Activated T-cell treated with anti-CD3 and anti-CD28 coated beads, Interleukin-2, amount 50 U/mL, for 72 hours (primary cell): ENCODE results near the gene RFX4. TPM values are rescaled to one million over a fixed set of nuclear protein-coding genes. Genes with fewer than 3 reads are reported as not detected.

Source experiments
- ATAC-seq, 2 donors: fragments of 150-1000 bp; cut with Tn5 transposase; replicated peaks in 1 of 2; 2 replicates each; pipeline ENCODE4 v1.10.0; 2021; ENCODE audit warnings: moderate library complexity in 2 of 2, mild to moderate bottlenecking in 1 of 2
- DNase-seq, 2 donors: peaks; one replicate each; pipeline ENCODE4 v3.0.0; 2021 to 2022; ENCODE audit warnings: mixed read lengths in 1 of 2
- H3K27ac Mint-ChIP-seq: one replicate; pipeline ENCODE4 v1.8.0; 2022; ENCODE audit warnings: mild to moderate bottlenecking, moderate library complexity, mixed read lengths
- H3K27me3 Mint-ChIP-seq: one replicate; pipeline ENCODE4 v1.8.0; 2022; ENCODE audit warnings: low read depth, mixed read lengths
- H3K36me3 Mint-ChIP-seq, 2 donors: one replicate each; pipeline ENCODE4 v1.8.0; 2022; ENCODE audit warnings: mixed read lengths in 2 of 2, mild to moderate bottlenecking in 1 of 2; ENCODE audit not compliant: insufficient read depth in 2 of 2
- H3K4me1 Mint-ChIP-seq: one replicate; pipeline ENCODE4 v1.8.0; 2022; ENCODE audit warnings: low read depth, mixed read lengths
- H3K4me3 Mint-ChIP-seq, 2 donors: one replicate each; pipeline ENCODE4 v1.8.0; 2022; ENCODE audit warnings: mild to moderate bottlenecking in 2 of 2, mixed read lengths in 2 of 2, moderate library complexity in 2 of 2
- H3K9me3 Mint-ChIP-seq, 2 donors: one replicate each; pipeline ENCODE4 v1.8.0; 2022; ENCODE audit warnings: mixed read lengths in 2 of 2
- total RNA-seq, 2 donors: library from RNA; stranded (reverse); gene quantifications; one replicate each; pipeline ENCODE4 v1.2.3, GENCODE V29; 2022

Gene RFX4
- total RNA-seq, 2 donors from 2014 or later, result not detected

- peak in 1 of 2 donors; percentile 27 for ATAC-seq
- no peak for DNase-seq
- peak overlapping the region; percentile 69 to 89 for H3K4me3 Mint-ChIP-seq
Observed at GRCh38 chr12:106584104-106585064, 1.6 kb downstream of the RFX4 start.

GRCh38 chr12:106585105-106585520 is 2.3 kb downstream of the RFX4 start:
- peaks cover 75% of the 10 kb centered on the region for H3K27me3 Mint-ChIP-seq
- no peak overlapping the region for H3K27ac Mint-ChIP-seq
- H3K4me1 Mint-ChIP-seq, result peaks cover 37% of the 10 kb centered on the region
- no peaks in the 10 kb centered on the region for H3K9me3 Mint-ChIP-seq
- H3K36me3 Mint-ChIP-seq, result peaks cover 0 to 2% of the 10 kb centered on the region in 2 donors
- H3K4me3 Mint-ChIP-seq, result peak overlapping the region; percentile 49 to 58
- DNase-seq (no peak), ATAC-seq (no peak)

More at GRCh38 chr12:106584104-106585064, 1.6 kb downstream of the RFX4 start:
- H3K27me3 Mint-ChIP-seq, result peaks cover 78% of the 10 kb centered on the region
- H3K4me1 Mint-ChIP-seq, result peaks cover 39% of the 10 kb centered on the region
- peaks cover 0 to 2% of the 10 kb centered on the region in 2 donors for H3K36me3 Mint-ChIP-seq
- H3K9me3 Mint-ChIP-seq, result no peaks in the 10 kb centered on the region
- no peak overlapping the region for H3K27ac Mint-ChIP-seq

DNA sequence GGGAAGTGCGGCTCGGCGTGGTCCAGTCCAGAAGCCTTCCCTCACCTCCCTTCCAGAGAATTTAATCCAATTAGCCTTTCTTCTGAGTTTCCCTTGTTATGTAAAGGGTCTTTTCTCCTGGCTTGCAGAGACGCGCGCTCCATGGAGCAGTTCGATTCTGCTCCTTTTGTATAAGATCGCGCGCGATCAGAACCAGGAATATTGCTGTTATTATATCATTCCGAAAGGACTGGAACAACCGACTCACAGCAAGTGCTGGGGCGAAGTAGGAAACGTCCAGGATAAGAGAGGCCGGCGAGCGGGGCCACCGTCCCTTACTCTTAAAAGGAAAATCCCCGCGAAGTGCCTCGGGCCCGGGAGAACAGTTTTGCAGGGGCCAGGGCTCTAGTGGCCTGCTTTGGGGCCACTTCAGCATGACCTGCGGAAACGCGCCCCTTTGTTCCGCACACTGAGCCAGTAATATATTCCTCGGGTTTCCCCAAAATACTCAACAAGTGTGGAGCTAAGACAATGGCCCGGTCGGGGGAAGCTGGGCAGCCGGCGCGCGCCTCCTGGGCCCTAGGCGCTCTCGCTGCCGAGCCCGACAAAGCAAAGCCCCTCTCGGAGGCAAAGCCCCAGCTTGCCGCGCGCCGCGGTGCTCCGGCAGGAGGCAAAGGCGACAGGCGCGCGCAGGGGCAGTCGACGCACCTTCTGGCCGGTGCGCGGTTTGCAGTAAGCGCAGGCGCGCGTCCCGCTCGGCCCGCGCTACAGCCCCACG is 2.9 kb downstream of the RFX4 start:
- H3K4me1 Mint-ChIP-seq, result peaks cover 35% of the 10 kb centered on the region
- no peaks in the 10 kb centered on the region for H3K9me3 Mint-ChIP-seq
- no peak overlapping the region for H3K27ac Mint-ChIP-seq
- ATAC-seq (no peak), DNase-seq (no peak)
- peaks cover 75% of the 10 kb centered on the region for H3K27me3 Mint-ChIP-seq
- H3K4me3 Mint-ChIP-seq, result peak overlapping the region; percentile 49 to 58
- peaks cover 0 to 2% of the 10 kb centered on the region in 2 donors for H3K36me3 Mint-ChIP-seq

DNA sequence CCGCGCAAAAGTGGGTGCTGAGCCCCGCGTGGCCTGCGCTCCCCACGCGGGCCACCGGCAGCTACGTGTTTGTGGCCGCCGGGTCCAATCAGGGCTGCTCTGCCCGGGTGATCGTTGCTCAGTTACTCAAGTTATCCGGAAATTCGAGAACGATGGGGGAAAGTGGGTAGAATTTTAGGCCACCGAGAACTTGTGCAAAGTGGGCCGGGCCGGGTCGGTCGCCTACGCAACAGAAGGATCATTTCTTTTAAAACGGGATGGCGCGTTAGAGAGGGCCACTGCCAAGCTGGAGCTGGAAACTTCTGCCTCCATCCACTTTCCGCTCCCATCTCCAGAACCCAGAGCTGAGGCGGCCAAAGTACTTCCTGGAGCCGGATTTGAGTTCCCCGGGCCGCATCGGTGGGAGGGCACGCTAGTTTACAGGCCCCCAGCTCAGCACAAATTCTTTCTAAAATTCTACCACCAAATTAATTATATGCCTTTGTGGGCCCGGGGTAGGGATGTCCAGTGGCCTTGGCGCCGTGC is 3.5 kb downstream of the RFX4 start:
- ATAC-seq, result no peak

GRCh38 chr12:106586803-106587684 is 4.2 kb downstream of the RFX4 start:
- Mint-ChIP-seq H3K36me3 (peaks cover 0 to 2% of the 10 kb centered on the region in 2 donors), H3K27ac (no peak overlapping the region), H3K4me3 (peak overlapping the region; percentile 49 to 58), H3K27me3 (peaks cover 68% of the 10 kb centered on the region), H3K9me3 (no peaks in the 10 kb centered on the region), H3K4me1 (peaks cover 31% of the 10 kb centered on the region)
- DNase-seq (no peak), ATAC-seq (no peak)

More for the DNA sequence above, 3.5 kb downstream of the RFX4 start:
- Mint-ChIP-seq H3K9me3 (no peaks in the 10 kb centered on the region), H3K27ac (no peak overlapping the region), H3K36me3 (peaks cover 0 to 2% of the 10 kb centered on the region in 2 donors), H3K4me1 (peaks cover 35% of the 10 kb centered on the region), H3K4me3 (peak overlapping the region; percentile 49 to 58), H3K27me3 (peaks cover 73% of the 10 kb centered on the region)
- DNase-seq, result no peak

DNA sequence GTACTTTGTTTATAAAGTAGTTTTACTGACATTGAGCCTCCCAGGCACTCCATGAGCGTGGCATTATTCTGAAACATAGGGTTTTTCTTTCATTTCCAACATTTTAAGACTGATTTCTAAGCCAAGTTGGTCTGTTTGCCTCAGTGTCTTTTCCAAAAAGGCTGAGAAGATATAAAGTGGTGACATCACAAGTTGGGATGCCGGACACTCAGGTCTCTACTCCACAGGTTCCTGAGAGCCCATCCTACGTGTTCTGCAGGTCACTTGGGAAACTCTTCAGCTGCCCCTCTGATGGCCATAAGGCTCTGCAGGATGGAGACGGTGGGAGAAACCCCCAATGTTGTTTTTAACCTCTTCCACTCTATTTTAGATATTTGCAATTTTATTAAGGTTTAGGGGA is 6.0 kb downstream of the RFX4 start:
- Mint-ChIP-seq H3K27ac (no peak overlapping the region), H3K4me3 (no peak overlapping the region), H3K27me3 (peaks cover 70% of the 10 kb centered on the region), H3K36me3 (no peaks in the 10 kb centered on the region), H3K9me3 (no peaks in the 10 kb centered on the region), H3K4me1 (peaks cover 21% of the 10 kb centered on the region)
- DNase-seq (no peak), ATAC-seq (no peak)

DNA sequence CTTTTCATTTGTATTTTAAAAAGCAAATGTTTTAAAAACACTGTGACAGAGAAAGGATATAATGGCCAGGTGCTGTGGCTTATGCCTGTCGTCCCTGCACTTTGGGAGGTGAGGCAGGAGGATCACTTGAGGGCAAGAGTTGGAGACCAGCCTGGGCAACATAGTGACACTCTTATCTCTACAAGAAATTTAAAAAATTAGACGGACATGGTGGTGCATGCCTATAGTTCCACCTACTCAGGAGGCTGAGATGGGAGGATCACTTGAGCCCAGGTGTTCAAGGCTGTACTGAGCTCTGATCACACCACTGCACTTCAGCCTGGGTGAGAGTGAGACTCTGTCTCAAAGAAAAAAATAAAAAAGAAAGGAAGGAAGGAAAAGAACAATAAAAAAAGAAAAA is 7.8 kb downstream of the RFX4 start:
- H3K4me3 Mint-ChIP-seq, result no peak overlapping the region
- H3K4me1 Mint-ChIP-seq, result peaks cover 12% of the 10 kb centered on the region
- H3K9me3 Mint-ChIP-seq, result no peaks in the 10 kb centered on the region
- H3K27me3 Mint-ChIP-seq, result peaks cover 62% of the 10 kb centered on the region
- H3K27ac Mint-ChIP-seq, result no peak overlapping the region
- no peak for ATAC-seq
- H3K36me3 Mint-ChIP-seq, result no peaks in the 10 kb centered on the region
- no peak for DNase-seq

DNA sequence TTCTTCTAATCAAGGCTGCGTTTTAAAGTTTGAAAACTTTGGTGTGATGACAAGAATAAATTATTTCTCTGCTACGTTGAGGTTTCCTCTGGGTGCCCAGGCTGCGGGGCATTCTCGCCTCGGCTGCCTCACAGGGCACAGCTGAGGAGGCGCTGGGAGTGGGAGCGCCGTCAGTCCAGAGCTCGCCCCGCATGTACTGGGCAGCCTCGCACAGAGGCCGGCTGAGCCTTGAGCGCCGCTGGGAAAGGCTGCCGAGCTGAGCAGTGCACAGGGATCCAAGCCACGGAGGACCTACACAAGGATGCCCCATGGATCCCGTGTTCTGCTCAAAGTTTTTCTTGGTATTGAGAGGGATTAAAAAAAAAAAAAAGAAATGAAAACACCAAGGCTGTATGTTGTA is 11.6 kb downstream of the RFX4 start:
- peak overlapping the region; percentile 24 to 58 for H3K4me3 Mint-ChIP-seq
- no peak for DNase-seq
- ATAC-seq, result no peak
- no peak overlapping the region for H3K27ac Mint-ChIP-seq
- H3K36me3 Mint-ChIP-seq, result no peaks in the 10 kb centered on the region
- H3K27me3 Mint-ChIP-seq, result peaks cover 45% of the 10 kb centered on the region
- no peaks in the 10 kb centered on the region for H3K9me3 Mint-ChIP-seq
- peaks cover 10% of the 10 kb centered on the region for H3K4me1 Mint-ChIP-seq

GRCh38 chr12:106595268-106595667 is 12.5 kb downstream of the RFX4 start:
- ATAC-seq, result no peak
- H3K4me3 Mint-ChIP-seq, result no peak overlapping the region
- no peak for DNase-seq
- H3K4me1 Mint-ChIP-seq, result peaks cover 10% of the 10 kb centered on the region
- peaks cover 45% of the 10 kb centered on the region for H3K27me3 Mint-ChIP-seq
- no peak overlapping the region for H3K27ac Mint-ChIP-seq
- no peaks in the 10 kb centered on the region for H3K9me3 Mint-ChIP-seq
- H3K36me3 Mint-ChIP-seq, result no peaks in the 10 kb centered on the region

DNA sequence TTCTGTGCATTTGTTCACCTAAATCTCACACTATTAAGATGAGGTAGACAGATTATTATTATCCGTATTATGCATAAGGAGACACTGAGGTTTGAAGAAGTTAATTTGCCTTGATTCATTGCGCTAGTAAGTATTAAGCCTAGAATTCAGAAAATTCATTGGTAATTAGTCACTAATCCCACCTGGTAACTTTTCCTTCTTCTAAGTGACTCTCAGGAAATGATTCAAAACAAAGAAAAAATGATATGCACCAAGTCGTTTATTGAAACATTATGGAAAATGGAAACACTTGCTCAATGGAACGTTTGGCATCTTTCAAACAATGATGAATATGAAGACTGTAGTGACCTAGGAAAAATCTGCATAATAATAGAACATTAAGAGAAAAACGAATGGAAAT is 15.2 kb downstream of the RFX4 start:
- no peaks in the 10 kb centered on the region for H3K9me3 Mint-ChIP-seq
- H3K27me3 Mint-ChIP-seq, result peaks cover 37% of the 10 kb centered on the region

DNA sequence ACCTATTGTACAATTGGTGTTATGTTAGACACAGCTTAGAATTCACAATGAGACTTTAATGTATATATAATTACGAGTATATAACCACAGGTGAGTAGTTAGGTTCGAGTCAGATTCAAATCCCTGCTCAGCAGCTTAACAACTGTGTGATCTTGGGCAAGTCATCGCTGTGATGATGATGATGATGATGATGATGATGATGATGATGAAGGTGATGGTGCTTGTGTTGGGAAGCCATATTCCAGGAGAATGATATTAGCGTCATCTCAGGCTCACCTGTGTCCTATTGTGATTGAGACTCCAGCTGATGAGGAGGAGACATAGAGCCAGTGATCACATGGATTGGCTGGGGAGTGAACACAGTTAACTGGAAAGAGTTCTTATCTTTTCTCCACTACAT is 16.5 kb downstream of the RFX4 start:
- Mint-ChIP-seq H3K9me3 (no peaks in the 10 kb centered on the region), H3K27me3 (peaks cover 24% of the 10 kb centered on the region), H3K36me3 (no peaks in the 10 kb centered on the region), H3K27ac (no peak overlapping the region), H3K4me1 (peaks cover 4% of the 10 kb centered on the region), H3K4me3 (no peak overlapping the region)
- ATAC-seq, result no peak
- DNase-seq, result no peak

More for the DNA sequence above, 15.2 kb downstream of the RFX4 start:
- Mint-ChIP-seq H3K27ac (no peak overlapping the region), H3K36me3 (no peaks in the 10 kb centered on the region), H3K4me1 (peaks cover 10% of the 10 kb centered on the region), H3K4me3 (no peak overlapping the region)
- ATAC-seq (no peak), DNase-seq (no peak)

DNA sequence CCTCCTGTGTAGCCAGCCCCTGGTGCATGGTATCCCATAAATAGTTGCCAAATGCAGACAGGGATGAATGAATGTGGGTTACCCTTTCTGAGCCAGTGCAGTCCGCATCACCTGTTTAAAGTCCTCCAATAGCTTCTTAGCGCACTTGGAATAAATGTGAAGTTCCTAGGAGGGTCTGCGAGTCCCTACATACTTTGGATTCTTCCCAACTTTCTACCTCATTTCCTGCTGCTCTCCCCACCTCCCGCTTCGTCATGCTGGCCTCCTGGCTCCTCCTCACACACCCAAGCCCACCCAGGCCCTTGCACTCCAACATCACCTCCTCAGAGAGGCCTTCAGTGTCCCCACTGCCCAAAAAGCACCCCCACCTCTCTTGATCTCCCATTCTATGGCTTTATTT is 17.7 kb downstream of the RFX4 start:
- H3K4me3 Mint-ChIP-seq, result no peak overlapping the region
- ATAC-seq (no peak), DNase-seq (no peak)
- H3K36me3 Mint-ChIP-seq, result no peaks in the 10 kb centered on the region
- peaks cover 20% of the 10 kb centered on the region for H3K27me3 Mint-ChIP-seq
- H3K4me1 Mint-ChIP-seq, result no peaks in the 10 kb centered on the region
- H3K27ac Mint-ChIP-seq, result no peak overlapping the region
- H3K9me3 Mint-ChIP-seq, result no peaks in the 10 kb centered on the region
